Stimulated activated CD8-positive, alpha-beta memory T cell treated with anti-CD3 and anti-CD28 coated beads, Interleukin-15, amount 100 ng/mL, for 4 hours (primary cell): ENCODE data around the gene PHLPP1.

Experiments used
- DNase-seq, 2 donors: peaks; one replicate each; pipeline ENCODE4 v3.0.0-alpha.2; 2020; ENCODE audit warnings: low read depth in 2 of 2

Gene PHLPP1

GRCh38 chr18:62772860-62773584, 57.7 kb downstream of the PHLPP1 start:
- DNase-seq = no peak

- no peak for DNase-seq
These were observed 58.4 kb downstream of the PHLPP1 start for GRCh38 chr18:62773691-62774090.

- no peak for DNase-seq
These were observed 60.8 kb downstream of the PHLPP1 start for GRCh38 chr18:62776024-62776570.

DNA sequence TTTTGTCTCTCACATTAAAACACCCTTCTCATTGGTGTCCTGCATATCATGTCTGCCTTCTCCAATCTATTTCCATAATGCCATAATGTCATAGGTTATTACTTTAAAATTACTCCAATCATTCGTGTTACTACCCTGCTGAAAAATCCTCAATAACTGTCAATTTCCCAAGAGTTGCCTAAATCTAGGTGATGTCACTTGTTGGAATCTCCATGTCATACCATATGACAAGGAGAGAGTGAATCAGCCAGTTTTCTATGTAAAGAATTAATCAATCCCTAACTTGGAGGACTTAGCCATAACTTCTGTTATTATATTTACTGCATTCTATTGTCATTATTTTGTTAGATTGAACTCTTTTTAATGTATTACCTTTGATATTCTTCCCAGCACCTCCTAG, 62.5 kb downstream of the PHLPP1 start:
- DNase-seq = no peak

DNA sequence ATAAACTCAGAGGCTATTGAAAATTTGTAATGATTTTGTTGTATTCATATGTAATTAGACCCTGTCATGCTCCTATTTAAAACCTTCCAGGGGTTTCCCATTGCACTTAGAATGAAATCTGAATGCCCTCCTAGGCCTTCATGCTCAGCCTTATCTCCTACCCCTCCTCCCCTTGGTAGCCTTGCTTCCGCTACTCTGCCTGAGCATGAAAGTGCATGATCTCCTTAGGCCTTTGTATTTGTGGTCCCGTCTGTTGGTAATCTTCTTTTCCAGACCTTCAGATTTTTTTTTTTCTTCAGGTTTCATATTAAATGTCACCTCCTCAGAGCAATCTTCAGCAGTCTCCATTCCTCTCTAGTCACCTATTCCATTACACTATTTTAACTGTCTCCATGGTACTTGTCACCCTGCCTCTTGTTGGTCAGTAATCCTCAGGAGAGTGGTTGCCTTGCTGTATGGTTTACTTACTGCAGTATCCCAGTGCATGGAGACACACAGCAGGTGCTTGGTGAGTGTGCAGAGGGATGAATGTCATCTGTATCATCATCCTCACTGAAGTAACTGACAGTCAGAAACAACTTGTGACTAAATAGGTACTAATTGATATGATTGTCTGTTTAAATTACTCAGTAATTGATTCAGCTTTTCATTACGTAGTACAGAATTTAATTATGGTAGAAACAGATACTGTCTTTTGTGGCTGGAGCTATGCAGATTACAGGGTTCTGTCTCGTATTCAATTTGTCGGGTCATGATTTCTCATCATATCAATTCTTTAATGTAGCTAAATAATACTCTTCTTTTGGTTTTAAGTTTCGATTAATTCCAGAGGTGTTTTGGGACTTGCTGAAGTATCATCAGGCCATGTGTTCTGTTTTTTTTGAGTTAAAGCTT, 63.9 kb downstream of the PHLPP1 start:
- DNase-seq = no peak

GRCh38 chr18:62781262-62781661, 65.9 kb downstream of the PHLPP1 start:
- DNase-seq = no peak

DNA sequence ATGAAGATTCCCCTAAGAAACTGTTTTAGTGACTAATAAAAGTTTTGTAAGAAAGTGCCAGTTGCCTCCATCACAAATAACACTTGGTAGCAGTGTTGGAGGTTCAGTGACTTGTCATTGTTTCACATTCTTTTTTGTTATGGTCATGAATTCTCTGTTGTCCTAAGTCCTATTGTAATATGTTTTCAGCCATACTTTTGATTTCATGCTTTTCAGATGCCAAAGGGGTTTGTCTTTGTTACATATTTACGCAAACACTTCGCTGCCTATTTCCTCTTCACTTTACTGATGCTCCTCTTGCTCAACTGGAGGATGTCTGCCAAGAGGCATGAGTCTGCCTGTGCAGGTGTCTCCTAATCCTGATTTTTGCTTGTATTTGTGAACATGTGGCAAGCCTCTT, 66.6 kb downstream of the PHLPP1 start:
- DNase-seq = no peak

GRCh38 chr18:62784338-62784965, 69.1 kb downstream of the PHLPP1 start:
- DNase-seq = no peak

- no peak for DNase-seq
These were observed 69.6 kb downstream of the PHLPP1 start for GRCh38 chr18:62784966-62785413.

GRCh38 chr18:62786689-62787088, 71.3 kb downstream of the PHLPP1 start:
- no peak for DNase-seq

- DNase-seq = no peak
These were observed 72.8 kb downstream of the PHLPP1 start for GRCh38 chr18:62788111-62788510.

DNA sequence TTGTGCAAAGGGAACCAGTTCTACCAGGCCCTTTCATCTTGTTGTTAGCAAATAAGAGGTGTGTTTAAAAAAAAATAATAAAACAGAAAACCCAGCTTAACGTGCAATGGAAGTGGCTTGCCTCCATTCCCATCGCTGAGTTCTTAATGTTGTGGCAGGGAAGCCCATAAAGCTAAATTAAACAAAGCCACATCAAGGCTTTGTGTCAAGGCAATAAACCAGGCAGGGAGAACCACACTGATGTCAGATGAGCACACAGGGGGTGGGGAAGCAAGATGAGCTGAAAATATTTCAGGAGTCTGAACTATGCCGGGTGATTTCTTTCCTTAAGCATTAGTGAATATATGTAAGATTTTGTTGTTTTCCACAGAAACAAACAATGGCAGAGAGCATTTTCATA, 73.5 kb downstream of the PHLPP1 start:
- no peak for DNase-seq

GRCh38 chr18:62790871-62791772, 75.8 kb downstream of the PHLPP1 start:
- DNase-seq = no peak

DNA sequence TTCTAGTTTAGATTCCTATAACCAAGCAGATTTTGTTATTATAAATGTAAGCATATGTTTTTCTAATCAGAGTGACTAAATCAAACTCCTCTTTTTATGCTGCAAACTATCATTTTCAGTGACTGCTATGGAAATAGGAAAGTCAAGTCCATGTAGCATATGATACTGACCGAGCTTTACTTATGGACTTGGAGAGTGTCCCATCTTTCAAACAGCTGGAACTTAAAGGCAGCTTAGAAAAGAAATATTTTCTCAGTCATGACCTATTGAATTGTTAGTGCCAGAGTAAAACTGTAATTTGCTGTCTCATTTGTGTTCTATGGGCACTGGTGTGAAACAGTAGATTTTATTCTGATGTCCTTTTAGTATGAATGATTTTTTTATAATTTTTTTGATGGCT, 76.7 kb downstream of the PHLPP1 start:
- DNase-seq = no peak

DNA sequence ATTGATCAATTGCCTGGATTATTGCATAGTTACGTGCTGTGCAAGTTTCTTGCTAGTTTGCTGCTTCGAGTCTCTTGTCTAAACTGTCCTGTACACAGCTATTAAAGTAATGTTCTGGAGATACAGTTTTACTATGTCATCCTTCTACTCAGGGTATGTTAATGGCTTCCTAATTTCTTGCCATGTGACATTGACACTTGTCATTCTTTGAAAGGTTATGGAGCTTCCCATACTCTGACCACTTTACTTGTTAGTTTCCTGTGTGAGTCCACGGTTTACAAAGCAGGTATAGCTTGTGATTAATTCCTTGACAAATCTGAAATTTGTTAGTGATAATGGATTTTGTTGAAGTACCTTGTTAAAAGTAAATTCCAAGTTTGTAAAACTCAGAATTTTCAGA, 80.5 kb downstream of the PHLPP1 start:
- DNase-seq = no peak

GRCh38 chr18:62796216-62796621, 80.9 kb downstream of the PHLPP1 start:
- DNase-seq = no peak

- DNase-seq = no peak
These were observed 82.0 kb downstream of the PHLPP1 start for GRCh38 chr18:62797329-62797728.

DNA sequence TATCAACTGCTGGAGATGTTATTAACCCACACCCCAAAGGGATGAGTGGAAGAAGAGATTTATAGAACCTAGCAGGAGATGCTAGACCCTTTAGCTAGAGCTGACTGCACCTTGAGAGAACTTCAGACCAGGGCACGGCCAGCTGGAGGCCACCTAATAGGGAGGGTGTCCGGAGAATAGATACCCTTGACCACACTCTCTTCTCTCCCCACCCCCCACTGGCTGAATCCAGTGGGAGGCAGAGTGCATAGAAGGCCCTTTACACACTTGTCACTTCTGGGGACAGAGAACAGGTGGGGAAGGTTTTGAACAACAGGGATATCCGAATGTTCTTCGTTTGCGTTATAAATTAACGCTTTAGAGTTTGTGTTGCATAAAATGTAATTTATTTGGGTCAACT, 84.6 kb downstream of the PHLPP1 start:
- no peak for DNase-seq

DNA sequence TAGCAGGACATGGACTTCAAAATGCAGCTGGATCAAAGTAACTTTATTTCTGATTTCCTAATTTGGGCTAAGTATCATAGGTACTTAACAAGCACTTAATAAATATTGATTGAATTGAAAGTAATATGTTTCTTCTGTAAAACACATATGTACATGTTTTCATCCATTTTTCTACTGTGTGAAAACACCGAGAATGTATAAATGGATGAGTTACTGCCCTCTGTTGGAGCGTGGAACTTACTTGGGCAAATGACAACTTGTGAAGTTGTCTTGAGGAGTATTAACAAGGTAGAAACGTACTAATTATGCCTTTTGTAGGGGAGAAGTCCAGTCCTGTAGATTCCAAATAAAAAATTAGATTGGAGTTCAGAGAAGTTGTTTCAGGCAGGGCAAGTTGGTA, 87.2 kb downstream of the PHLPP1 start:
- DNase-seq = no peak

DNA sequence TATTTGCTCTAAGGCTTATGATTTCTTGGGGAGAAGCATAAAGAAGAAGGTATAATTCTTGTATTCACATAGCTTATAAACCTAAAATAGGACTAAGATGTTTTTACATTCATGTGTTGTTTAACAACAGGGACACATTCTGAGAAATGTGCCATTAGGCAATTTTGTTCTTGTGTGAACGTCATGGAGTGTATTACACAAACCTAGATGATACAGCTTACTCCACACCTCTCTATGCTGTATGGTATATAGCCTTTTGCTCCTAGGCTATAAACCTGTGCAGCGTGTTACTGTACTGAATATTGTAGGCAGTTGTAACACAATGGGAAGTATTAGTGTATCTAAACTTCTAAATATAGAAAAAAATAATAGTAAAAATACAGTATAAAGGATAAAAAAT, 92.1 kb downstream of the PHLPP1 start:
- DNase-seq = no peak

DNA sequence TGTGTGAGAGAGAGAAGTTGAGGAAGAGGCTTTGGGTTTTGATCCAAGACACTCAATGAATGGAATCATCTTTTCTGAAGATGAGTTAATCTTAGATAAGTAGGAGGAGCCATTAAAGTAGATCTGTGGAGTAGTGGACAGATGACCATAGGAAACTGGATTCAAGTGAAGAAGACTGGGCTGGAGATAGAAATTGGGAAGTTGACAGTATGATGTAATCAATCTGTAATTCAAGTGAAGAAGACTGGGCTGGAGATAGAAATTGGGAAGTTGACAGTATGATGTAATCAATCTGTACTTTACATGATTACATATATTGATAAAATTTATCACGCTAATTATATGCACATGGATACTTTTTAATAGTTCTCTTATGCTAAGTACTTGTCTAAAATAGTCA, 92.8 kb downstream of the PHLPP1 start:
- no peak for DNase-seq
